HL-60 (cell line): Measurements from ENCODE around the gene SLC39A9.

Experiments used
- DNase-seq, 2 experiments: peaks; one replicate each; pipeline ENCODE4 v3.0.0-alpha.2; 2010 to 2020; ENCODE audit warnings: low read depth in 1 of 2, low spot score in 1 of 2
- H3K27ac ChIP-seq: fragments of 250-450 bp; sonication (Bioruptor Pico); replicated peaks from 2 replicates; pipeline ENCODE4 v1.5.1; 2020; ENCODE audit warnings: mild to moderate bottlenecking, moderate library complexity
- H3K27me3 ChIP-seq: fragments of 250-450 bp; sonication (Bioruptor Pico); 2 replicates; pipeline ENCODE4 v1.5.1; 2021; ENCODE audit warnings: mild to moderate bottlenecking, moderate library complexity; ENCODE audit not compliant: insufficient read depth, poor library complexity, severe bottlenecking
- H3K4me3 ChIP-seq: replicated peaks from 2 replicates; pipeline ENCODE4 v1.5.1; 2011; ENCODE audit warnings: mild to moderate bottlenecking, control low read depth, low read length; ENCODE audit not compliant: insufficient read depth
- CTCF ChIP-seq: IDR thresholded peaks from one replicate; pipeline ENCODE4 v1.5.1; 2011; ENCODE audit warnings: low read length, control low read depth, inconsistent platforms; ENCODE audit not compliant: insufficient read depth
- GABPA ChIP-seq: IDR thresholded peaks from 2 replicates; pipeline ENCODE4 v1.6.1; 2012; ENCODE audit warnings: low read depth
- POLR2AphosphoS5 ChIP-seq: IDR thresholded peaks from 2 replicates; pipeline ENCODE4 v1.6.1; 2012; ENCODE audit warnings: low read depth
- SPI1 ChIP-seq: IDR thresholded peaks from 2 replicates; pipeline ENCODE4 v1.6.1; 2012; ENCODE audit warnings: low read depth, mild to moderate bottlenecking, borderline replicate concordance
- TF ChIP-seq, protein P1 (sequence below): IDR thresholded peaks from 2 replicates; pipeline ENCODE4 v1.6.1; 2012; ENCODE audit warnings: low read depth; ENCODE audit not compliant: insufficient replicate concordance

The SLC39A9 gene

GRCh38 chr14:69449216-69449615 is 50.7 kb downstream of the SLC39A9 start:
- TF ChIP-seq CTCF (no peak), GABPA (no peak), SPI1 (no peak), POLR2AphosphoS5 (no peak)
- TF ChIP-seq, protein P1, sequence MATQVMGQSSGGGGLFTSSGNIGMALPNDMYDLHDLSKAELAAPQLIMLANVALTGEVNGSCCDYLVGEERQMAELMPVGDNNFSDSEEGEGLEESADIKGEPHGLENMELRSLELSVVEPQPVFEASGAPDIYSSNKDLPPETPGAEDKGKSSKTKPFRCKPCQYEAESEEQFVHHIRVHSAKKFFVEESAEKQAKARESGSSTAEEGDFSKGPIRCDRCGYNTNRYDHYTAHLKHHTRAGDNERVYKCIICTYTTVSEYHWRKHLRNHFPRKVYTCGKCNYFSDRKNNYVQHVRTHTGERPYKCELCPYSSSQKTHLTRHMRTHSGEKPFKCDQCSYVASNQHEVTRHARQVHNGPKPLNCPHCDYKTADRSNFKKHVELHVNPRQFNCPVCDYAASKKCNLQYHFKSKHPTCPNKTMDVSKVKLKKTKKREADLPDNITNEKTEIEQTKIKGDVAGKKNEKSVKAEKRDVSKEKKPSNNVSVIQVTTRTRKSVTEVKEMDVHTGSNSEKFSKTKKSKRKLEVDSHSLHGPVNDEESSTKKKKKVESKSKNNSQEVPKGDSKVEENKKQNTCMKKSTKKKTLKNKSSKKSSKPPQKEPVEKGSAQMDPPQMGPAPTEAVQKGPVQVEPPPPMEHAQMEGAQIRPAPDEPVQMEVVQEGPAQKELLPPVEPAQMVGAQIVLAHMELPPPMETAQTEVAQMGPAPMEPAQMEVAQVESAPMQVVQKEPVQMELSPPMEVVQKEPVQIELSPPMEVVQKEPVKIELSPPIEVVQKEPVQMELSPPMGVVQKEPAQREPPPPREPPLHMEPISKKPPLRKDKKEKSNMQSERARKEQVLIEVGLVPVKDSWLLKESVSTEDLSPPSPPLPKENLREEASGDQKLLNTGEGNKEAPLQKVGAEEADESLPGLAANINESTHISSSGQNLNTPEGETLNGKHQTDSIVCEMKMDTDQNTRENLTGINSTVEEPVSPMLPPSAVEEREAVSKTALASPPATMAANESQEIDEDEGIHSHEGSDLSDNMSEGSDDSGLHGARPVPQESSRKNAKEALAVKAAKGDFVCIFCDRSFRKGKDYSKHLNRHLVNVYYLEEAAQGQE, result no peak
- Histone ChIP-seq H3K27me3 (no peaks in the 10 kb centered on the region), H3K27ac (no peak overlapping the region), H3K4me3 (no peak overlapping the region)
- DNase-seq, result no peak

GRCh38 chr14:69451941-69452340 is 53.4 kb downstream of the SLC39A9 start:
- TF ChIP-seq, protein P1, result no peak
- TF ChIP-seq POLR2AphosphoS5 (no peak), GABPA (no peak), CTCF (no peak), SPI1 (no peak)
- no peak overlapping the region for H3K4me3 ChIP-seq
- H3K27ac ChIP-seq, result no peak overlapping the region
- no peak for DNase-seq
- H3K27me3 ChIP-seq, result no peaks in the 10 kb centered on the region

DNA sequence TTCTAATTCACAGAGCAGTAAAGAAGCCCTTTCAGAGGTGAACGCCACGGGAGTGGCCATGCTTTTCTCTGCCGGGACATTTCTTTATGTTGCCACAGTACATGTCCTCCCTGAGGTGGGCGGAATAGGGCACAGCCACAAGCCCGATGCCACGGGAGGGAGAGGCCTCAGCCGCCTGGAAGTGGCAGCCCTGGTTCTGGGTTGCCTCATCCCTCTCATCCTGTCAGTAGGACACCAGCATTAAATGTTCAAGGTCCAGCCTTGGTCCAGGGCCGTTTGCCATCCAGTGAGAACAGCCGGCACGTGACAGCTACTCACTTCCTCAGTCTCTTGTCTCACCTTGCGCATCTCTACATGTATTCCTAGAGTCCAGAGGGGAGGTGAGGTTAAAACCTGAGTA is 59.9 kb downstream of the SLC39A9 start:
- DNase-seq, result no peak
- Histone ChIP-seq H3K27ac (no peak overlapping the region), H3K4me3 (no peak overlapping the region), H3K27me3 (no peaks in the 10 kb centered on the region)
- TF ChIP-seq POLR2AphosphoS5, result no peak
- TF ChIP-seq GABPA, result no peak
- TF ChIP-seq CTCF, result no peak
- TF ChIP-seq, protein P1, result no peak
- no peak for TF ChIP-seq SPI1
